Measurements from ENCODE around the gene ADSS2. TPM values are rescaled to one million over a fixed set of nuclear protein-coding genes. Genes with fewer than 3 reads are reported as not detected.

ADSS2 gene
- total RNA-seq, 4 donors from 2014 or later, result 33.7 to 59.9 (median 42.2) TPM

GRCh38 chr1:244456586-244456985 lies 4.9 kb upstream of the ADSS2 start:
- 96% methylated on average over 1 of the region's 1 CpG for WGBS, 2 donors
- H3K4me3 ChIP-seq (replicated peaks in 1 of 3), result no peak overlapping the region
- no peak for DNase-seq
- intact Hi-C loops (cut with DNase I), result loop anchor here (10.0 kb wide), 1 partner anchor 518 kb away; no protein-coding TSS in a partner anchor
- H3K9me3 ChIP-seq, result no peaks in the 10 kb centered on the region
- H3K4me1 ChIP-seq, result peaks cover 12% of the 10 kb centered on the region in 2 donors
- TF ChIP-seq CTCF (IDR thresholded peaks at IDR 0.05) (no peak), POLR2A (IDR thresholded peaks at IDR 0.05) (no peak)
- no peak overlapping the region for H3K27ac ChIP-seq
- H3K36me3 ChIP-seq, result no peaks in the 10 kb centered on the region
- no peaks in the 10 kb centered on the region for H3K27me3 ChIP-seq

- Histone ChIP-seq H3K4me3 (replicated peaks in 1 of 3) (no peak overlapping the region), H3K36me3 (no peaks in the 10 kb centered on the region), H3K27ac (no peak overlapping the region), H3K4me1 (peaks cover 15 to 17% of the 10 kb centered on the region in 2 donors), H3K27me3 (no peaks in the 10 kb centered on the region), H3K9me3 (no peaks in the 10 kb centered on the region)
- no peak for TF ChIP-seq CTCF (IDR thresholded peaks at IDR 0.05)
- TF ChIP-seq POLR2A (IDR thresholded peaks at IDR 0.05), result no peak
- intact Hi-C loops (cut with DNase I), result loop anchor here (5.0 to 10.0 kb wide), 2 partner anchors 198 to 520 kb away; partner anchors contain the start of gene DESI2
- no peak for DNase-seq
- 42 to 63% methylated on average over 6 of the region's 6 CpGs for WGBS, 2 donors
Observed at GRCh38 chr1:244454412-244454811, 2.7 kb upstream of the ADSS2 start.

GRCh38 chr1:244451951-244452795 lies 464 bp upstream of the ADSS2 start:
- Histone ChIP-seq H3K27ac (peak overlapping the region; percentile 95 to 98 (median 96)), H3K27me3 (no peaks in the 10 kb centered on the region), H3K9me3 (no peaks in the 10 kb centered on the region), H3K36me3 (no peaks in the 10 kb centered on the region), H3K4me1 (peaks cover 21 to 31% of the 10 kb centered on the region in 2 donors), H3K4me3 (replicated peaks in 1 of 3) (peak overlapping the region in 2 of 3 donors; percentile 84 to 99)
- WGBS, 2 donors, result 16 to 17% methylated on average over 17 to 19 of the region's 47 CpGs
- TF ChIP-seq CTCF (IDR thresholded peaks at IDR 0.05) (peak in 3 of 6 experiments; percentile 52 to 68 (median 57)), POLR2A (IDR thresholded peaks at IDR 0.05) (peak in 1 of 2 donors; percentile 33)
- intact Hi-C loops (cut with DNase I), result loop anchor here (5.0 to 10.0 kb wide), 2 partner anchors 200 to 523 kb away; partner anchors contain the start of gene DESI2
- peak; percentile 100 for DNase-seq

GRCh38 chr1:244450597-244451538 lies 841 bp downstream of the ADSS2 start:
- Histone ChIP-seq H3K9me3 (no peaks in the 10 kb centered on the region), H3K27ac (peak overlapping the region; percentile 95 to 98 (median 96)), H3K4me1 (peaks cover 21 to 35% of the 10 kb centered on the region in 2 donors), H3K4me3 (replicated peaks in 1 of 3) (peak overlapping the region; percentile 79 to 99 (median 84)), H3K36me3 (no peaks in the 10 kb centered on the region), H3K27me3 (no peaks in the 10 kb centered on the region)
- intact Hi-C loops (cut with DNase I), result loop anchor here (5.0 to 10.0 kb wide), 2 partner anchors 201 to 524 kb away; partner anchors contain the start of gene DESI2
- peak; percentile 69 to 71 for DNase-seq
- TF ChIP-seq CTCF (IDR thresholded peaks at IDR 0.05) (no peak), POLR2A (IDR thresholded peaks at IDR 0.05) (peak in 1 of 2 donors; percentile 33)
- 3% methylated on average over 22 to 33 of the region's 41 CpGs for WGBS, 2 donors
